H1 (cell line): ENCODE data around the gene AAK1. TPM values are rescaled to one million over a fixed set of nuclear protein-coding genes. Genes with fewer than 3 reads are reported as not detected.
"Not testable (repeated sequence)": the region's sequence is repeated elsewhere in the genome, so short reads cannot be mapped to it uniquely, and the experiment has no call there.

Source experiments
- CTCF ChIA-PET: fragments of 300-600 bp; sonication (Branson Sonifier 250); formaldehyde crosslinking; loops from one replicate; lab custom pipeline; 2021; ENCODE audit not compliant: partially characterized antibody; lab: Charles Lee
- POLR2A ChIA-PET: fragments of 300-600 bp; sonication (Branson Sonifier 250); formaldehyde crosslinking; loops from one replicate; lab custom pipeline; 2021; ENCODE audit warnings: inconsistent platforms; ENCODE audit not compliant: partially characterized antibody; lab: Charles Lee
- DNase-seq, 2 experiments: peaks; one replicate each; pipeline versions ENCODE4 v3.0.0 to v3.0.0-alpha.2; 2010 to 2022; ENCODE audit warnings: low spot score in 2 of 2, low read depth in 1 of 2, mixed read lengths in 1 of 2
- FAIRE-seq: peaks from 2 replicates; lab custom pipeline; 2011; peaks lifted over from hg19 to GRCh38; lab: Jason Lieb, UNC
- H2AFZ ChIP-seq: 2 replicates; pipeline ENCODE4 v1.8.1; 2012; ENCODE audit warnings: low read length, inconsistent platforms
- H2AK5ac ChIP-seq: 2 replicates; pipeline ENCODE4 v1.6.1; 2013; ENCODE audit warnings: low read depth, low read length
- H2BK120ac ChIP-seq: replicated peaks from 2 replicates; pipeline ENCODE3; 2013; ENCODE audit warnings: low read depth, low read length, inconsistent platforms
- H2BK12ac ChIP-seq: 2 replicates; pipeline ENCODE4 v1.6.1; 2013; ENCODE audit warnings: low read depth, low read length
- H2BK15ac ChIP-seq: 2 replicates; pipeline ENCODE4 v1.6.1; 2013; ENCODE audit warnings: low read length
- H2BK20ac ChIP-seq: 2 replicates; pipeline ENCODE4 v1.6.1; 2013; ENCODE audit warnings: low read length
- H2BK5ac ChIP-seq: 2 replicates; pipeline ENCODE4 v1.6.1; 2013; ENCODE audit warnings: low read depth, low read length
- H3K14ac ChIP-seq: 2 replicates; pipeline ENCODE4 v1.6.1; 2013; ENCODE audit warnings: inconsistent platforms; ENCODE audit not compliant: insufficient read length
- H3K18ac ChIP-seq: 2 replicates; pipeline ENCODE4 v1.6.1; 2013; ENCODE audit warnings: low read length; ENCODE audit errors: extremely low read depth
- H3K23ac ChIP-seq: 2 replicates; pipeline ENCODE4 v1.6.1; 2013; ENCODE audit warnings: inconsistent platforms; ENCODE audit not compliant: insufficient read length
- H3K23me2 ChIP-seq: 2 replicates; pipeline ENCODE4 v1.6.1; 2013; ENCODE audit warnings: low read depth, low read length
- H3K27ac ChIP-seq: 2 replicates; pipeline ENCODE4 v1.6.1; 2011; ENCODE audit warnings: low read depth, low read length, inconsistent platforms
- H3K27me3 ChIP-seq, 4 experiments: replicated peaks in 1 of 4; 1 replicate in 1 of 4; 2 replicates in 3 of 4; pipeline versions ENCODE4 v1.6.1 to v1.8.1; 2011 to 2013; ENCODE audit warnings: low read length in 3 of 4, mild to moderate bottlenecking in 3 of 4, inconsistent platforms in 2 of 4, mixed read lengths in 2 of 4, moderate library complexity in 1 of 4; ENCODE audit not compliant: control insufficient read depth in 3 of 4, insufficient read depth in 3 of 4; ENCODE audit errors: extremely low read depth in 1 of 4
- H3K36me3 ChIP-seq, 4 experiments: 2 replicates each; pipeline versions ENCODE4 v1.6.1 to v1.8.1; 2011 to 2013; ENCODE audit warnings: mild to moderate bottlenecking in 4 of 4, low read length in 3 of 4, moderate library complexity in 2 of 4, control low read depth in 1 of 4, inconsistent platforms in 1 of 4; ENCODE audit not compliant: insufficient read depth in 4 of 4, control insufficient read depth in 2 of 4
- H3K4ac ChIP-seq: replicated peaks from 2 replicates; pipeline ENCODE3; 2013; ENCODE audit warnings: low read length, low read depth, mixed read lengths, inconsistent platforms; ENCODE audit not compliant: insufficient read length
- H3K4me1 ChIP-seq, 4 experiments: replicated peaks in 1 of 4; 1 replicate in 1 of 4; 2 replicates in 3 of 4; pipeline versions ENCODE4 v1.6.1 to v1.8.1; 2011 to 2013; ENCODE audit warnings: low read length in 3 of 4, inconsistent platforms in 2 of 4, mixed read lengths in 1 of 4; ENCODE audit not compliant: insufficient read depth in 4 of 4, control insufficient read depth in 3 of 4
- H3K4me2 ChIP-seq, 2 experiments: 2 replicates each; pipeline versions ENCODE4 v1.6.1 to v1.8.1; 2011 to 2013; ENCODE audit warnings: low read depth in 2 of 2, low read length in 2 of 2, control low read depth in 1 of 2, inconsistent platforms in 1 of 2, mild to moderate bottlenecking in 1 of 2; ENCODE audit not compliant: insufficient read depth in 1 of 2
- H3K4me3 ChIP-seq, 4 experiments: fragments of 200-600, 300-600 bp in 1 of 4; sonication (generic), shearing (Covaris generic), sonication (Bioruptor Twin) in 1 of 4; 2 replicates each; pipeline versions ENCODE4 v1.5.1 to v1.8.1; 2011 to 2016; ENCODE audit warnings: low read length in 4 of 4, low read depth in 3 of 4, control low read depth in 2 of 4, inconsistent platforms in 2 of 4, mild to moderate bottlenecking in 2 of 4, mixed read lengths in 1 of 4, moderate library complexity in 1 of 4; ENCODE audit not compliant: insufficient read depth in 2 of 4; ENCODE audit errors: extremely low read depth in 1 of 4
- H3K56ac ChIP-seq: replicated peaks from 2 replicates; pipeline ENCODE3; 2013; ENCODE audit warnings: low read depth, mild to moderate bottlenecking, mixed read lengths, low read length, inconsistent platforms; ENCODE audit not compliant: insufficient read length
- H3K79me1 ChIP-seq: 2 replicates; pipeline ENCODE4 v1.6.1; 2013; ENCODE audit warnings: low read depth, low read length, control low read depth
- H3K79me2 ChIP-seq, 2 experiments: 2 replicates each; pipeline versions ENCODE4 v1.6.1 to v1.8.1; 2012 to 2013; ENCODE audit warnings: low read length in 2 of 2, mild to moderate bottlenecking in 2 of 2, inconsistent platforms in 1 of 2; ENCODE audit not compliant: insufficient read depth in 2 of 2, control insufficient read depth in 1 of 2
- H3K9ac ChIP-seq, 4 experiments: replicated peaks in 1 of 4; 1 replicate in 1 of 4; 2 replicates in 3 of 4; pipeline versions ENCODE4 v1.6.1 to v1.8.1; 2011 to 2013; ENCODE audit warnings: low read depth in 3 of 4, low read length in 3 of 4, control low read depth in 2 of 4, mild to moderate bottlenecking in 2 of 4, moderate library complexity in 2 of 4, inconsistent platforms in 1 of 4; ENCODE audit errors: extremely low read depth in 1 of 4
- H3K9me3 ChIP-seq, 2 experiments: 2 replicates each; pipeline versions ENCODE4 v1.6.1 to v1.8.1; 2012 to 2013; ENCODE audit warnings: mild to moderate bottlenecking in 2 of 2, moderate library complexity in 2 of 2, control low read depth in 1 of 2, inconsistent platforms in 1 of 2, low read depth in 1 of 2, low read length in 1 of 2, mixed read lengths in 1 of 2; ENCODE audit not compliant: insufficient read depth in 2 of 2
- H4K20me1 ChIP-seq, 2 experiments: replicated peaks in 1 of 2; 2 replicates each; pipeline versions ENCODE3 to v1.8.1; 2011 to 2013; ENCODE audit warnings: inconsistent platforms in 2 of 2, low read length in 2 of 2, mild to moderate bottlenecking in 1 of 2; ENCODE audit not compliant: insufficient read depth in 2 of 2, control insufficient read depth in 1 of 2
- H4K5ac ChIP-seq: 2 replicates; pipeline ENCODE4 v1.6.1; 2013; ENCODE audit warnings: low read length, low read depth, mixed read lengths, inconsistent platforms; ENCODE audit not compliant: insufficient read length
- H4K8ac ChIP-seq: 2 replicates; pipeline ENCODE4 v1.8.0; 2013; ENCODE audit warnings: mild to moderate bottlenecking, moderate library complexity, low read length, inconsistent platforms; ENCODE audit not compliant: insufficient read depth; ENCODE audit errors: extremely low read depth
- H4K91ac ChIP-seq: replicated peaks from 2 replicates; pipeline ENCODE3; 2013; ENCODE audit warnings: low read length, mixed read lengths, inconsistent platforms; ENCODE audit not compliant: insufficient read length
- SIRT6 ChIP-seq: IDR thresholded peaks from one replicate; pipeline ENCODE4 v1.7.1; 2012; ENCODE audit warnings: low read length, inconsistent platforms
- SRF ChIP-seq: IDR thresholded peaks from 2 replicates; pipeline ENCODE4 v1.6.1; 2011; ENCODE audit warnings: mild to moderate bottlenecking, low read depth, low read length, moderate library complexity
- USF2 ChIP-seq: IDR thresholded peaks from 2 replicates; pipeline ENCODE4 v1.6.1; 2011; ENCODE audit warnings: low read length, improper control_type of control experiment
- YY1 ChIP-seq: IDR thresholded peaks from 2 replicates; pipeline ENCODE4 v1.6.1; 2011; ENCODE audit warnings: low read depth, mild to moderate bottlenecking, low read length
- WGBS, 2 experiments: shearing (Covaris generic) in 1 of 2; methylation state at CpG; one replicate each; pipeline versions ENCODE4 v1.1.6 to v1.1.7; 2013 to 2015; ENCODE audit warnings: low lambda C conversion rate in 2 of 2, mixed read lengths in 2 of 2, inconsistent platforms in 1 of 2, low coverage in 1 of 2, missing lambda C conversion rate in 1 of 2; ENCODE audit not compliant: insufficient replicate concordance in 2 of 2, insufficient coverage in 1 of 2, insufficient read length in 1 of 2; ENCODE audit errors: extremely low coverage in 1 of 2, missing lambda C conversion rate in 1 of 2; 5-methylcytosine and 5-hydroxymethylcytosine counted together
- polyA plus RNA-seq, 7 experiments: library from polyadenylated mRNA; depleted of rRNA in 3 of 7; stranded (reverse) in 5 of 7; unstranded in 2 of 7; fragments of >200 nt in 5 of 7; fragments of 200-250 nt in 2 of 7; gene quantifications; 1 replicate in 5 of 7; 2 replicates in 1 of 7; 4 replicates in 1 of 7; pipeline versions ENCODE4 v1.2.1 to v1.2.3, GENCODE V29; 2011 to 2013; ENCODE audit warnings: missing spikeins in 2 of 7, mixed read lengths in 2 of 7
- total RNA-seq: library from RNA; stranded (reverse); fragmentation: NEBNext Ultra II Directional; extraction: Animal tissue kit (Norgen Biotek cat#: 25700); gene quantifications from 2 replicates; pipeline ENCODE4 v1.2.1, GENCODE V29; 2021

The AAK1 gene
- total and polyA plus RNA-seq, 2 of the 8 experiments (the other 6 are each of a cell fraction or from before 2014, with no cell fraction given) = 10.0 to 40.5 TPM

- TF ChIP-seq SRF = no peak
- no peak for TF ChIP-seq YY1
- TF ChIP-seq USF2 = no peak
- no peak for TF ChIP-seq SIRT6
These were observed 221.3 kb downstream of the AAK1 start (continued) for GRCh38 chr2:69422198-69422597.

DNA sequence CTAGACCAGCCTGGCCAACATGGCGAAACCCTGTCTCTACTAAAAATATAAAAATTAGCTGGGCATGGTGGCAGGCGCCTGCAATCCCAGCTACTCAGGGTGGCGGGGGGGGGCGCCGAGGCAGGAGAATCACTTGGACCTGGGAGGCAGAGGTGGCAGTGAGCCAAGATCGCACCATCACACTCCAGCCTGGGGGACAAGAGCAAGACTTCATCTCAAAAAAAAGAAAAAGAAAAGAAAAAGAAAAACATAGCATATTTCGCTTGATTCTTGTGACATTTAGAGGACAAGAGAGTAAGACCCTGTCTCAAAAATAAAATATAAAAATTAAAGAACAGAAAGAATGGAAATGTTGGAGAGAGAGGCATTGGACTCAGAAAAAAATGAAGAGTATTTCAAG is 224.4 kb downstream of the AAK1 start:
- H2AFZ ChIP-seq, DNase-seq, H3K18ac ChIP-seq, H3K14ac ChIP-seq, H3K4me2 ChIP-seq, H3K4me3 ChIP-seq, H3K23ac ChIP-seq, H3K4ac ChIP-seq, H3K9me3 ChIP-seq, H3K56ac ChIP-seq, H4K20me1 ChIP-seq, H3K4me1 ChIP-seq, H3K23me2 ChIP-seq, H2BK120ac ChIP-seq, H2AK5ac ChIP-seq, H4K5ac ChIP-seq, H3K9ac ChIP-seq, H4K8ac ChIP-seq, H2BK15ac ChIP-seq, H2BK20ac ChIP-seq, H2BK12ac ChIP-seq, H3K27me3 ChIP-seq, H3K79me2 ChIP-seq, H3K27ac ChIP-seq, H4K91ac ChIP-seq, H2BK5ac ChIP-seq, H3K79me1 ChIP-seq, FAIRE-seq: not testable (repeated sequence)
- POLR2A ChIA-PET = interaction anchor here (0.6 kb wide), 1 partner anchor 475 kb away, joined by 3 read pairs; the partner anchor contains the start of gene SNRNP27
- 87% methylated on average over 7 of the region's 7 CpGs; no CpG with 5 or more reads in 1 of the 2 experiments for WGBS, 2 experiments
- CTCF ChIA-PET = interaction anchor here (1.0 to 2.8 kb wide), 2 partner anchors 17 to 44 kb away, joined by 3 to 6 read pairs; no protein-coding TSS in a partner anchor
- H3K36me3 ChIP-seq = peaks cover 2 to 17% (median 3%) of the 10 kb centered on the region in 4 experiments; a peak in 3 of 8 replicates
